GM19025 (cell line): ENCODE data around the gene FALEC.

Experiments used
- ATAC-seq: cut with Tn5 transposase; IDR thresholded peaks from one replicate; pipeline ENCODE4 v1.9.1; 2021; ENCODE audit warnings: mild to moderate bottlenecking, low read depth, moderate library complexity; ENCODE audit not compliant: unreplicated experiment

Gene FALEC

GRCh38 chr1:150511551-150511950 is 4.0 kb upstream of the FALEC start:
- no peak for ATAC-seq

GRCh38 chr1:150511985-150512660 is 3.4 kb upstream of the FALEC start:
- ATAC-seq = no peak

GRCh38 chr1:150512846-150513245 is 2.7 kb upstream of the FALEC start:
- ATAC-seq = no peak

DNA sequence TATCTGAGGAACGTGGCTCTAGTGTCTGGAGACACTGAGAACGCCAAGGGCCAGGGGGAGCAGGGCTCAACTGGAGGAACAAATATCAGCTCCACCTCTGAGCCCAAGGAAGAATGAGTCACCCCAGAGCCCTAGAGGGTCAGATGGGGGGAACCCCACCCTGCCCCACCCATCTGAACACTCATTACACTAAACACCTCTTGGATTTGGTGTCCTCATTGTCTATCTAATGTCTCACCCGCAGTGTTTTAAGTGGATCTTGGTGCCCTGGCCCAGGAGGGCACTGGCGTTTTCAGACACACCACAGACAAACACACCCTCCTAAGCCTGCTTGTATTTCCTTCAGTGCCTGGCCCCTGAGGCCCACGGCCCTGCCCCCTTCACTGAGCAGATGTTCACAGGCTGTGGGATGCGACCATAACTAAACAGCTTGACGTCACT is 2.2 kb upstream of the FALEC start:
- no peak for ATAC-seq

DNA sequence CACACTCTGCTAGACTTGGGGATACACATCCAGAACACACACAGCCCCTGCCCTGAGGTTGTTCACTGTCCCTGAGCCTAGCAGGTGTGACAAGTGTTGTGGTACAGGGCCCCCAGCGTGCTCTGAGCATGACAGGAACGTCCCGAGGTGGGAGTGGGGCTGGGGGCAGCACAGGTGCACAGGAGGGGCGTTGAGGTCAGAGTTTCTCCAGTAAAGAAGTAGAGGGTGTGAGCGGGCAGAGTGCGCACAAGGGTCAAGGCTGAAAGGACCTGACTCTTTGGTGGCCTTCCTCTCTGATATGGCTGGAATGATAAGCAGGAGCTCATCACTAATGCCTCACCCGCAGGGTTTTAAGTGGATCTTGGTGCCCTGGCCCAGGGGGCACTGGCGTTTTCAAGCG is 1.3 kb upstream of the FALEC start:
- no peak for ATAC-seq

- ATAC-seq = no peak
Observed at GRCh38 chr1:150514913-150515327, 632 bp upstream of the FALEC start.

GRCh38 chr1:150516050-150516591 is 569 bp downstream of the FALEC start:
- no peak for ATAC-seq

- no peak for ATAC-seq
Observed at GRCh38 chr1:150516616-150517015, 1.1 kb downstream of the FALEC start.

- no peak for ATAC-seq
Observed at GRCh38 chr1:150521196-150521968, 5.8 kb downstream of the FALEC start.

DNA sequence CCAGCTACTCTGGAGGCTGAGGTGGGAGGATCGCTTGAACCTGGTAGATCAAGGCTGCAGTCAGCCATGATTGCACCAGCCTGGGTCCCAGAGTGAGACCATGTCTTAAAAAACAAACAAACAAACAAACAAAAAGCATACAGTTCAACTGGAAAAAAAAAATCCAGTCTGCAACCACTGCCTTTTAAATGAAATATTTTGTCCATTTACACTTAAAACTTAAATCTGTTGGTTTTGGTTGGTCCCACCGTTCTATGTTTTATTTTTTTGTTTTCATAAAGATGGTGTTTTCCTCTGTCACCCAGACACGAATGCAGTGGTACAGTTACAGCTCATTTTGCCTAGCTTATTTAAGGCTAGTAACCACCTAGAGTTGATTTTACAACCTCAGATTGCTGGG is 9.8 kb downstream of the FALEC start:
- ATAC-seq = no peak

- no peak for ATAC-seq
Observed at GRCh38 chr1:150528196-150528595, 12.6 kb downstream of the FALEC start.

GRCh38 chr1:150529017-150529416 is 13.5 kb downstream of the FALEC start:
- ATAC-seq = no peak

- no peak for ATAC-seq
Observed at GRCh38 chr1:150530491-150531159, 15.1 kb downstream of the FALEC start.

DNA sequence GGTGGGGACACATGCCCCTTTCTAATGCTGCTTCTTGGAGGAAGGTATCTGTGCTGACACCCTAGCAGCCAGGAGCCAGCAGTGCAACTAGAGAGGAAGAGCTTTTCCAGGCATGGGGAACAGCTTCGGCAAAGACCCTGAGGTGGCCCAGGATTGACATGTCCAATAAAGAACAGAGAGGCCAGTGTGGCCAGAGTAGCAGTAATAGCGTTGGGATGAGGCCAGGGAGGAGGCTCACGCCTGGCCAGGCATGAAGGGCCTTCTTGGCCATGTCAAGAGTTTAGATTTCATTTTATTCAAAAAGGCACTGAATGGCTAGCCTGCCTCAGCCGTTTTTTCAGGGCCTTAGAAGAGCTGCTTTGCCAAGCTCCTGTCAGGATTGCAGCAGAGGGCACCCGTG is 17.3 kb downstream of the FALEC start:
- no peak for ATAC-seq

GRCh38 chr1:150534002-150534401 is 18.4 kb downstream of the FALEC start:
- ATAC-seq = no peak

- no peak for ATAC-seq
Observed at GRCh38 chr1:150535511-150536287, 20.1 kb downstream of the FALEC start.

GRCh38 chr1:150536836-150537731 is 21.5 kb downstream of the FALEC start:
- no peak for ATAC-seq

- ATAC-seq = no peak
Observed at GRCh38 chr1:150537732-150538684, 22.5 kb downstream of the FALEC start.
